ENCODE measurements around the gene SYT1.
A peak's percentile ranks its signal among the peaks of the same experiment; 100 is the strongest.

- TF ChIP-seq, protein P1, sequence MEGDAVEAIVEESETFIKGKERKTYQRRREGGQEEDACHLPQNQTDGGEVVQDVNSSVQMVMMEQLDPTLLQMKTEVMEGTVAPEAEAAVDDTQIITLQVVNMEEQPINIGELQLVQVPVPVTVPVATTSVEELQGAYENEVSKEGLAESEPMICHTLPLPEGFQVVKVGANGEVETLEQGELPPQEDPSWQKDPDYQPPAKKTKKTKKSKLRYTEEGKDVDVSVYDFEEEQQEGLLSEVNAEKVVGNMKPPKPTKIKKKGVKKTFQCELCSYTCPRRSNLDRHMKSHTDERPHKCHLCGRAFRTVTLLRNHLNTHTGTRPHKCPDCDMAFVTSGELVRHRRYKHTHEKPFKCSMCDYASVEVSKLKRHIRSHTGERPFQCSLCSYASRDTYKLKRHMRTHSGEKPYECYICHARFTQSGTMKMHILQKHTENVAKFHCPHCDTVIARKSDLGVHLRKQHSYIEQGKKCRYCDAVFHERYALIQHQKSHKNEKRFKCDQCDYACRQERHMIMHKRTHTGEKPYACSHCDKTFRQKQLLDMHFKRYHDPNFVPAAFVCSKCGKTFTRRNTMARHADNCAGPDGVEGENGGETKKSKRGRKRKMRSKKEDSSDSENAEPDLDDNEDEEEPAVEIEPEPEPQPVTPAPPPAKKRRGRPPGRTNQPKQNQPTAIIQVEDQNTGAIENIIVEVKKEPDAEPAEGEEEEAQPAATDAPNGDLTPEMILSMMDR (IDR thresholded peaks at IDR 0.05; ENCODE audit: extremely low read depth in 1 of 2, insufficient read depth in 1 of 2, low read depth in 1 of 2, low read length in 2 of 2): no peak
- no peak for TF ChIP-seq EZH2 (IDR thresholded peaks at IDR 0.05; ENCODE audit: borderline replicate concordance, low read depth, low read length, severe bottlenecking)
- peak; percentile 77 for TF ChIP-seq POLR2AphosphoS5 (IDR thresholded peaks at IDR 0.05; ENCODE audit: insufficient read depth, low read depth, low read length)
- TF ChIP-seq GATA2 (IDR thresholded peaks at IDR 0.05; ENCODE audit: insufficient read depth, insufficient read length, low read depth, low read length): peak; percentile 99
- TF ChIP-seq POLR2A (IDR thresholded peaks at IDR 0.05; ENCODE audit: low read depth, low read length): no peak
- no peak for TF ChIP-seq MAX (IDR thresholded peaks at IDR 0.05; ENCODE audit: insufficient read depth, insufficient read length)
These were observed 193.8 kb downstream of the SYT1 start for GRCh38 chr12:79058342-79058741.

Data from endothelial cell of umbilical vein (primary cell).